ENCODE results near the gene ZNF134. TPM values are rescaled to one million over a fixed set of nuclear protein-coding genes. Genes with fewer than 3 reads are reported as not detected.

The ZNF134 gene
- total RNA-seq (2014; rRNA removed; shearing (Covaris generic)) = 16.5 and 17.6 TPM in 2 replicates

DNA sequence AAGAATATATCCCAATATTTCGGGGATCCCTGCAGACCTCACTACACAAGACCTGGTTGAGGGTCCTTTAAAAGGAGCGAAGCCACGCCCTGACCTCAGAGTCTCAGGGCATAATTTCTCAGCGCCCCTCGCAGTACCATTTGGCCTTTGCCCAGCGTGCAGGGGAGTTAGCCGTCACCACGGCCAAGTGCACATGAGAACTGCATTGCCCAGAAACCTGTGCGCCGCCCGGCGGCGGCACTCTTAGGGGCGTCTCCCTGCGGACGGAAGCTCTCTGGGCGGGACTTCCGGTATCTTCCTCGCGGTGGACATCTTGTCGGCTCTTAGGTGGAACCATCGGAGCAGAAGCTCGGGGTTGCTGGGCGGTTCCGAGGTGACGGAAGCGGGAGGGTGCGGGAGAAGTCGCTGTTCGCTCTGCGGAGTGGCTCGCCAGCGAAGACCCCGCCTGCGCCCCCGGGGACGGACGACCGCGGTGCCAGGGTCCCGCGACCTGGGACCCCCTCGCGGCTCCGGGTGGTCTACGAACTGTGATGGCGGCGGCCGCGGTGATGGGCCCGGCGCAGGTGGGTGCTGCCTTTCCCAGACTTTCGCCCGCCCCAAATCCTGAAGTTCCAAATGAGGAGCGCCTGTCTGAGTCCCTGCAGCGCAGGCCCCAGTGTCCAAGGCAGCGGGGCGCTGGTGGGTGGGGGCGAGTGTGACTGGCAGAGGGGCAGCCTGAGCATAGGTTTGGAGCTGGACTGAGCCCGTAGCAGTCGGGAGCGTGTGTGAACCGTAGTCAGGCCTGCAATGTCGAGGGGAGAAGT is at the start of gene ZNF134:
Gene ZNF134 (plus strand): TSS at position 302 of the 803 bp plus-strand sequence. CDS start 5,227 bp downstream, outside the sequence.
- peak; percentile 89 for DNase-seq (ENCODE audit: low read depth)

DNA sequence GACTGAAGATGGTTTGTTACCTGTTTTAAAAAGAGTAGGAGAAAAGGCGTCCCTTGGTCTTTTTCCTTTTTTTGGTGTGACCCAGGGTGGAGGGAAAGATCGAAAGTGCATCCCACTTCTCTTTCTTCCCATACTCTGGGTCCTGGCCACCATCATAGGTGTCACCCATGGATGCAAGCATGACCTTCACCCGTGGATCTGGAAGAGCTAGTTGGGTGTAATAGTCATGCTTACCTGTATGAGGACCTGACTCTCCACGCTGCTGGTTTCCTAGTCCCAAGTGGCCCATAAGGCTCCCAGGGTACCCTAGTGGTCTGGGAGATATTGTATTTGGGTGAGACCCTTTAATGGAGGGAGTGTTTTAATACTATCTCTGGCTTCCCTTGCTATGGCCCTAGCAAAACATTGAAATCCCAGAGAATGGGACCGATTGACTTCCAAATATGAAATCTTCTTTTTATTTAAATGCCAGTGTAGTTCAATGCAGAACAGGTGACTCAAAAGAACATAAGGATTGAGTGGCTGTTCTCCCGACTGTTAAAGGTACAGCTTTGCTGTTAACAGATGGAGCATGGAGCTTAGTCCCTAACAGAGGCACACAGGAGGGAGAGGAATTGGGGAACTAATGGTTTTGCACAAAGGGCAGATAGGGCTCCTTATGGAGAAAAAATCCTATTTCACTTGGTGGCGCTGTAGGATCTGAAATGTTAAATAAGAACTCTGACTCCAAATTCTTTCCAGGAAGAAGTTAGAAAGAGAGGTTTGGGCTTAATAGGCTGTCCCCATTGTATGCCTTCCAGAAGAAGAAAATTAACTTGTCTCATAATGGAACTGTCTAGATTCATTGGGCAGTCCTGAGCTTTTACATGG is 47.4 kb upstream of the ZNF134 start:
- peak; percentile 35 for DNase-seq (ENCODE audit: low read depth)

DNA sequence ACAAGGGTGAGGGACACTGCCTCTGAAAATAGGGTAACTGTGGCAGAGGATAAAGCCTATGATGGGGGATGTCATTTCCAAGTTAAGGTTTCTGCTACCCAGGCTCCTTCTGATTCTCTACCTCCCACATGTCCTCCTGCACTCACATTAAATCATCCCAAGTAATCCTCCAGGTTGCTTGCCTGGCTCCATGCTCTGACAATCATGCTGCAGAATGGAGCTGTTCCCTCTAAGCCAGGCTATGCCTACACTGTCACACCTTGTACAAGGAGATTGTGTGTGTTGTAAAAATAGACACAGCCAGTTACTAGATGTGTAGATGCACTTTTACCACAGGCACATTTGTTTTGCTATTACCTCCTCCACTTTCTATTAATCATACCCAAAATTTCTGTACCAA is 43.3 kb upstream of the ZNF134 start:
- no peak for DNase-seq (ENCODE audit: low read depth)

DNA sequence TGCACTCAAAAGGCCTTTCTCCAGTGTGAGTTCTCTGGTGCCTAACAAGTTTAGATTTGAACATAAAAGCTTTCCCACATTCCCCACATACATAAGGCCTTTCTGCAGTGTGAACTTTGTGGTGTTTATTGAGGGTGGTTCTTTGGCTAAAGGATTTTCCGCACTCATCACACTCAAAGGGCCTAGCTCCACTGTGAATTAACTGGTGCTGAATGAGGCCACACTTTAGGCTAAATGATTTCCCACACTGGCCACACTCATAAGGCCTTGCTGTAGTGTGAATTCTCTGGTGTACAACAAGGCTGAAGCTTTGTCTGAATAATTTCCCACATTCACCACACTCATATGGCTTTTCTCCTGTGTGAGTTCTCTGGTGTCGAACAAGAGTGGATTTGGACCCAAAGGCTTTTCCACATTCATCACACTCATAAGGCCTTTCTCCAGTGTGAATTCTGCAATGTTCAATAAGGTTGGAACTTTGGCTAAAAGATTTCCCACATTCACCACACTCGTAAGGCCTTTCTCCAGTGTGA is 41.6 kb upstream of the ZNF134 start:
- no peak for DNase-seq (ENCODE audit: low read depth)

DNA sequence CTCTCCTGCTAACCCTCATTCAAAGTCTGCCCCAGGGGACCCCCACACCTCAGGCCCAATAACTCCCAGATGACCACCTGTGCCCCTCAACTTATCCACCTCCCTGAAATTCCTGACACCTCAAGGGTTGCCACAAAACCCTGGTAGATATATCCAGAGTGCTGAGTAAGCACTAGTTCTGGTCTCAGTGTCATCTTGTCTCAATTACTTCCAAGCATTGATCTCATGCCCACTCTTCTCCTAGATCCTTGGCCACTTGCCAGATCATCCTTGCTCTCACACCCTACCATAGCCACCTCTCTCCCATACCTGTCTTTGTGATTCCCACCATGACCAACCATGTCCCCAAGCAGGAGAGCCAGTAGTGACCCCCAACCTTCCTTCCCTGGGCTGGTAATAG is 37.4 kb upstream of the ZNF134 start:
- DNase-seq (ENCODE audit: low read depth) = no peak

DNA sequence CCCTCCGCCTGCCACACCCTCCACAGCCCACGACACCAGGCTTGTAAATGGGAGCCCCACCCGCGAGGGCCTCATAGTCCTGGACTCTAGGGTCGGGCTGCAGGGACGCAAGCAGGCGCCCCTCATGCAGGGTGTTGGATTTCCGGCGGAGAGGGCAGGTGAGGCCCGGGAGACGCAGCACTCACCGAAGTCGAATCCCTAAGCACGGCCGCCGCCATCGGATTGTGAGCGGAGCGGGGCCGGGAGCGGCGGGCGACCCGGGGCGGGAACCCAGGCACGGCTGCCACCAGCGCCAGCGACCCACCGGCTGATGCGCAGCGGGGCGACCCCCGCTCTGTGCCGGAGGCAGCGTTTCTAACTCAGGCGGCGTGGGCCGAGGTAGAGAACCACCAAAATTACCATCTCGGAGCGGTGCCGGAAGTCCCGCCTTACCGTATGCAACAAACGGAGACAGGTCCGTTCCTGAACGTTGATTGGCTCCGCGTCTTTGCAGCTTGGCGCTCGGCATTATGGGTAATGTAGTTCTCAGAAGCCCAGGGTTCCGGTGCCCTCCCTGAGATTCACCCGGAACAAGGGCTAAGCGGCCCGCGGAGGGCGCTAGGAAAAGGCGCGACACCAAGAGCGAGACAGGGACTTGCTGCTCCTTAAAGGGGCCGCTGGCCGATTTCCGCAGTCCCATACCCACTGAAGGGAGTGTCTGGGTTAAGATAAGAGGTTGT is 35.4 kb upstream of the ZNF134 start, which contains the start of gene ZNF416:
Gene ZNF416 (minus strand): TSS at position 425 of the 719 bp plus-strand sequence. CDS start 207 bp downstream, at position 218.
- DNase-seq (ENCODE audit: low read depth) = peak; percentile 99

DNA sequence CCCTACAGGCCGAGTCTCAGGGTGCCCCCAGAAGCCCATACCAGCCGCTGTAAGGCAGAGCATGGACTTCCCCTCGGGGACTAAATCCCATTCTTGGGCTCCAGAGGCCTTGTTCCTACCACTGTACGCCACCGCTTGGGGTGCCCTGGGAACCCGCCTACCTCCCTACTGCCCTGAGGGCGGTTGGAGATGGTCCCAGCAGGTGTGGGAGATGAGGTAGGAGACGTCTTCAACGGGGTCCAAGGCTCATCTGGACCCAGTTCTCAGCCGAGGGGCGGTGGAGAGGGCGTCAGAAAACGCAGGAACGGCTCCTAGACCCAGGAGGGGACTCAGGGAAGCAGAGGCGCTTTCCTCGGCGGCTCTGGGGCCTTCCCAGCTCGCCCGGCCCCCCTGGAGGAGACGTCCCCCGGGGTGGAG is 30.9 kb upstream of the ZNF134 start:
- no peak for DNase-seq (ENCODE audit: low read depth)

DNA sequence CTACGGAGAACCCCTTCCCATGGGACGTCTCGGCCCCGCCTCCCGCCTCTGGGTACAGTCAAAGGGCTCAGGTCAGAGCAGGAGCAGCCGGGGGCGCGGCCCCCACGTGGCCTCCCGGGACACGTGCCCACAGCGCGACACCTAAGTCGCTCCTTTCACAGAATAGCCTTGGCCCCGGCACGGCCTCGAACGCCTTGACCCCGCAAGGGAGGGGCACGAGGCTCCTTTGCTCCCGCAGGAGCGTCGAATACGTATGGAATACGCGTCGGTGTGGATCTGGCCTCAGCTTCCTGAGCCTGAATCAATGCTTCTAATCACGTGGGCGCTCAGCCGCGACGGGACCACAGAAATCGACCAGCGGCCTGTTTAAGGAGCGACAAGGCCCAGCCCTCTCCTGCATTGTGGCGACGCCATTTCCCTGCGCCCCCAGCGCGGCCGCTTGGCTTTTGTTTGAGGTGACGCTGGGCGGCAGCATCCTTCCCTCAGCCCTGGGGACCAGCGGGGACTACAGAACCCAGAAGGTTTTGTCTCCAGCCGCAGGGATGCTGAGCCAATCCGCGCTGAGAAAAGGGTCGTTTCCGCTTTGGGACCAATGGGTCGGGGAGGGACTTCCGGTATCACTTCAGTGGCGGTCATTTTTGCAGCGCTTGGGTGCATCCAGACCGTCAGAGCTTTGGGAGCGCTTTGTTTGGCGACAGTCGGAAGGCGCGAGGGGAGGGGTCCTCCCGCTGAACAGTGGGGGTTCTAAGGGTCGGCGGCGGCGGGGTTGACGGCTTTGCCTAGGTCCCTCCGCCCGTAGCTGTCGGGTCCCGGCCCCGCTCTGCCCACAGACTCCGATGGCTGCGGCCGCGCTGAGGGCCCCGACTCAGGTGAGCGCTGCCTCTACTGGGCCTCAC is 30.3 kb upstream of the ZNF134 start, which contains the start of gene ZIK1:
Gene ZIK1 (plus strand): TSS at position 625 of the 896 bp plus-strand sequence. CDS start 212 bp downstream, at position 837.
- DNase-seq (ENCODE audit: low read depth) = peak; percentile 93

DNA sequence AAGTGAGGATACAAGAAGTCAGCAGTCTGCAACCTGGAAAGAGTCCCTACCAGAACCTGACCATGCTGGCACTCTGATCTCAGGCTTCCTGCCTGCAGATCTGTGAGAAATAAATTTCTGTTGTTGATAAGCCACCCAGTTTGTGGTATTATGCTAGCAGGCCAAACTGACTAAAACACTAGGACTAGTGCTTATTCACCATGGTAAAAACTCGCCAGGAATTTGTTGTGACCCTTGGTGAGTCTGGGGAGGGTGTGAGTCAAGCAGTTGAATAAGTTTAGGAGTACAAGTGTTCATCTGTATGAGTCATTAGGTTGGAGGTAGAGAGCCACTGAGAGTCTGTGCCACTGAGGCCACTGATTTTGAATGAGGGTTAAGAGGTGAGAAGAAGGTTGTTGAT is 26.5 kb upstream of the ZNF134 start:
- DNase-seq (ENCODE audit: low read depth) = peak; percentile 91

DNA sequence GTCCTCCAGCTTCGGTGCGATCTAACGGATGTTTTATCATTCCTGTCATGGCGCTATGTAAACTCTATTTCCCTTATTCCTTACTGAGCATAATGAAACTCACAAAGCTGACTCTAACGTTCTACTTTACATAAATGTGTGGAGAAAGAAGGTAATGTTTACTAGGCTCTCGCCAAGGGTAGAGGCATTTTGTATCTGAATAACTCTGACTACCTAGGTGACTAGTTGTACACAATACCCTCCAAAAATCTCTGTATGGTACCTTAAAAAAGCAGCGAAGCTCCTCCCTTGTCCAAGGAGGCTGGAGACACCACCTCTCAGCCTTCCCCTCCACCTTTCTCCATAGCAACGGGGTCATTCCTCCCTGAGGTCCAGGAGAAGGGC is 14.7 kb upstream of the ZNF134 start:
- no peak for DNase-seq (ENCODE audit: low read depth)

DNA sequence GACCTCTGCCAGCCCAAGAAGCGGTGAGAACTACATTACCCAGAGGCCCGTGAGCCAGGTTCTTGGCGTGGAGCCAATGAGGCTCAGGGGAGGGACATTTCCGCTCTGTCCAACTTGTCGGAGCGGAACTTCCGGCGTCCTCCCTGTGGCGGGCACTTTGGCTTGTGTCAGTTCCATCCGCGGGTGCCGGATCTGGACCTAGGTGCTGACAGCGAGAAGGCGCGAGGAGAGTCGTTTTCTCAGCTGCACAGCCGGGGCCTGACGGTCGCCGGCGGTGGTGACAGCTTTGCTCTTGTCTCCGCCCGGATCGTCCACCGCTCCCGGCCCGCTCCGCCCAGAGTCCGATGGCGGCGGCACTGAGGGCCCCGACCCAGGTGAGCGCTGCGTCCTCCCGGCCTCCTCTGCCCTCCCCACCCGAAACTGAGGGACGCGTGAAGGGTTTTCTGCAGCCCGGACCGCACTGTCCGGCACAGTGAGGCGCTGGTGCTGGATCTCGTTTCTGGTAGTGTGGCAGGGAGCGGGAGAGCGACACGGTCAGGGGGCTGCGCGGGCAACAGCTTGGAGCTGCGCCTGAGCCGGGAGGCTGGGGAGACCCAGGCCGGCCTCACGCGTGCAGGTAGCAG is 14.2 kb upstream of the ZNF134 start, which contains the start of gene ZNF530:
Gene ZNF530 (plus strand): TSS at position 125 of the 623 bp plus-strand sequence. CDS start 4,461 bp downstream, outside the sequence.
- peak; percentile 93 for DNase-seq (ENCODE audit: low read depth)

DNA sequence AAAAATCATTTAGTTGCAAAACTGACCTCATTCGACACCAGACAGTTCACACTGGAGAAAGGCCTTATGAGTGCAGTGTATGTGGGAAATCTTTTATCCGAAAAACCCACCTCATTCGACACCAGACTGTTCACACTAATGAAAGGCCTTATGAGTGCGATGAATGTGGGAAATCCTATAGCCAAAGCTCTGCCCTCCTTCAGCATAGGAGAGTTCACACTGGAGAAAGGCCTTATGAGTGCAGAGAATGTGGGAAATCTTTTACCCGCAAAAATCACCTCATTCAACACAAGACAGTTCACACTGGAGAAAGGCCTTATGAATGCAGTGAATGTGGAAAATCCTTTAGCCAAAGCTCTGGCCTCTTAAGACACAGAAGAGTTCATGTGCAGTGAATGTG is 7.1 kb upstream of the ZNF134 start:
- no peak for DNase-seq (ENCODE audit: low read depth)

DNA sequence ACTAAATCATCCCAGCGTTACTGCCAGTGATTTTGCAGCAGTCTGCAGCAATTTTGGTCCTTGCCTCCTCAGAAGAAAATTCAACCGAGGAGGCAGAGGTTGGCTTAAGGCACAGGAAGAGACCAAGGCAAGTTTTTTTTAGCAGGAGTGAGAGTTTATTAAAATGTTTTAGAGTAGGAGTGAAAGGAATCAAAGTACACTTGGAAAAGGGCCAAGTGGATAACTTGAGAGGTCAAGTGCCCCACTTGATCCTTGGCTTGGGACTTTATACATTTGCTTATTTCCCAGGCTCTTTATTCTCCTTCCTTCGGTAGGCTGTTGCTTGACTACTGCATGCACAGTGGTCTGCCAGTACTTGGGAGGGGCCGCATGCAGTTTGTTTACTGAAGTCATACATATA is 2.9 kb upstream of the ZNF134 start:
- no peak for DNase-seq (ENCODE audit: low read depth)

DNA sequence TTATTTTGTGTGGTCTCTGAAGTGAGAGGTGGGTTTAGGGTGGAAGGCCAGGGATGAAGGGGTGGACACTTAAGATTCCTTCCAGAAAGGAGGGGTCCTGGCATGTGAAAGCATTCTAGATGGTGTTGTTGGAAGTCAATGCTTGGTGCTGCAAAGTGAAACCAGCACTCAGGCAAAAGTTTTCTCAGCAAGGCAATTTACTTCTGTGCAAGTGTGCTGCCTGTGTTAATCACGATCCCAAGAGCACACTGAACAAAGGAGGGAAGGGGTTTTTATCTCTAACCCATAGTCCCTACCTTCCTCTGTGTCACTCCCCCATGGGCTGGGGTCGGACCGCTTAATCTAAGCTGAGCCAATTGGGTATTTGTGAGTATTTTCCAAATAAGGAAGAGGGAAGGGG is 1.3 kb downstream of the ZNF134 start:
- DNase-seq (ENCODE audit: low read depth) = peak; percentile 23

DNA sequence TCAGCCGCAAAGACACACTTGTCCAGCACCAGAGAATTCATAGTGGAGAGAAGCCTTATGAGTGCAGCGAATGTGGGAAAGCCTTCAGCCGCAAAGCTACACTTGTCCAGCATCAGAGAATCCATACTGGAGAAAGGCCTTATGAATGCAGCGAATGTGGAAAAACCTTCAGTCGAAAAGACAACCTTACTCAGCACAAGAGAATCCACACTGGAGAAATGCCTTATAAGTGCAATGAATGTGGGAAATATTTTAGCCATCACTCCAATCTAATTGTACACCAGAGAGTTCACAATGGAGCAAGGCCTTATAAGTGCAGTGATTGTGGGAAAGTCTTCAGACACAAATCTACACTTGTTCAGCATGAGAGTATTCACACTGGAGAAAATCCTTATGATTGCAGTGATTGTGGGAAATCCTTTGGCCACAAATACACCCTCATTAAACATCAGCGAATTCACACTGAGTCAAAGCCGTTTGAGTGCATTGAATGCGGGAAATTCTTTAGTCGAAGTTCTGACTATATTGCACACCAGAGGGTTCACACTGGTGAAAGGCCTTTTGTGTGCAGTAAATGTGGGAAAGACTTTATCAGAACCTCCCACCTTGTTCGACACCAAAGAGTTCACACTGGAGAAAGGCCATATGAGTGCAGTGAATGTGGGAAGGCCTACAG is 6.8 kb downstream of the ZNF134 start:
- DNase-seq (ENCODE audit: low read depth) = peak; percentile 14

DNA sequence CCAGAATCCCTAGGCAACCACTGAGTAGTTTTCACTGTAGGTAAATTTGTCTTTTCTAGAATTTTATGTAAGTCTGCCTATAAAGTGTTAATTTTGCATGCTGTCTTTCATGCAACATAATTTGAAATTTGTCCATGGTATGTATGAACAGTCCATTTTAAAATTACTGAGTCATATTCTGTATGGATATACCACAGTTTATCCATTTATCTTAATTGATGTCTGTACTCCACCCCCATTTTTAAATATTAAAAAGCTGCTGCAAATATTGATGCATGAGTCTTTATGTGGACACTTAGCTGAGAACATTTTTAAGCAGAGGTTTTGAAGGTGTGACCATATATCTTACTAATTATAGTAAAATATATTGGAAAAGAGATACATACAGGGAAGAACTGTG is 9.0 kb downstream of the ZNF134 start:
- no peak for DNase-seq (ENCODE audit: low read depth)

DNA sequence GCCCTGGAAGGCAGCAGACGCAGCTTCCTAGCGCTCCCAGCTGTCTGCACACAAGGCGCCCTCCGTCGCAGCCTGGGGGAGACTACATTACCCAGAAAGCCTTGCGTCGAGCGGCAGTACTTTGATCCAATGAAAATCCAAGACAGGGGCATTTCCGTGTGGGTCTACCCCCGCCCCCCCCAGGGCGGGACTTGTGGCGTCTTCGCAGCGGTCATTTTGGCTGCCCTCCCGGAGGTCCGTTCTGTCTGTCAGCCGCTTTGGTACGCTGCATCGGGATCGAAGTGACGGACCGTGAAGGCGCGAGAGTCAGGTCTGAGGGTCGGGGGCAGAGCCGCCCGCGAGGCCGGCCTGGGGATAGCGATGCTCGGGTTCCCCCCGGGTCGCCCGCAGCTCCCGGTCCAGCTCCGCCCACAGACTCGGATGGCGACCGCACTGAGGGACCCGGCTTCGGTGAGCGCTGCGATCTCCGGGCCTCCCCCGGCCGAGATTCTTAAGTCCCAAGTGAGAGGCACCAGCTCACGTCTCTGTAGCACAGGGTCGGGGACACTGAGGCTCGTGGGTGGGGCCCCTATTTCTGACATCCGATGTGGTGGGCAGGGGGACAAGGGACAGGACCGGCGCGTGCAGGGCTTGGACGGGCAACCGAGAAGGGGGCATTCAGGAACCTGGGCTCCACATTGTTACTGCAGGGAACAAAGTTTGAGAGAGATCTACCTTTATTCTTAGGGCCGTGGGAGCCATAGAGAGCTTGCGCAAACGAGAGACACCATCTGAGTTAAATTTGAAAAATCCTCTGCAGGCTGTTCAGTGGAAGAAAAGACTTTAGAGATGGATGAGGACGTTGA is 19.2 kb downstream of the ZNF134 start, which contains the start of gene ZNF211:
Gene ZNF211 (plus strand): TSS at position 182 of the 845 bp plus-strand sequence. CDS start 179 bp downstream, at position 361.
- DNase-seq (ENCODE audit: low read depth) = peak; percentile 95

DNA sequence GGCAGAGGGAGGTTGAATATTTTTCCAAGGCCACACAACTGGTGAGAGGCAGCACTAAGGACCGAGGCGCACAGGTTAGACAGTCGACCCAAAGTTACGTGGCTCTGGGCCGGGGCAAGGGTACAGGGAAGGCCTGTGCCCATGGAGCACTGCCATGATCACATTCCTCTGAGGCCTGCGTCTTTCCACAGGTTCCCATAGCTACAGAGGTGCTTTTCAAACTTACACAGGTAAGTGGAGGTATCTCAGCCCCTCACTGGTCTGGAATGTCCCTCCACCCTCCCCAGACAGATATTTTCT is 19.7 kb downstream of the ZNF134 start:
- DNase-seq (ENCODE audit: low read depth) = no peak

All from M059J (cell line).